PC-3 (cell line): ENCODE data around the gene ZMYM4. TPM values are rescaled to one million over a fixed set of nuclear protein-coding genes. Genes with fewer than 3 reads are reported as not detected.
A peak's percentile ranks its signal among the peaks of the same experiment; 100 is the strongest.

Source experiments
- ATAC-seq: fragments of 200-7000 bp; cut with Tn5 transposase; 2 replicates; pipeline ENCODE4 v1.9.1; 2020; ENCODE audit warnings: mild to moderate bottlenecking, moderate library complexity
- BruUV-seq: library from RNA; stranded (reverse); fragments of 400-500 nt; replicated peaks from 2 replicates; lab custom pipeline; 2021; lab: Mats Ljungman, UMichigan
- CTCF ChIA-PET: fragments of 300-600 bp; sonication (Branson Sonifier 250); formaldehyde crosslinking; loops from one replicate; lab custom pipeline; 2022; ENCODE audit warnings: antibody characterized with exemption; lab: Charles Lee
- POLR2A ChIA-PET: fragments of 300-600 bp; sonication (Branson Sonifier 250); formaldehyde crosslinking; loops from one replicate; lab custom pipeline; 2022; ENCODE audit warnings: antibody characterized with exemption; ENCODE audit not compliant: unreplicated experiment; lab: Charles Lee
- DNase-seq: peaks from one replicate; pipeline ENCODE4 v3.0.0-alpha.2; 2015
- H2AFZ ChIP-seq: fragments of 300-600 bp; sonication (generic); 2 replicates; pipeline ENCODE4 v1.6.0; 2016; ENCODE audit warnings: antibody characterized with exemption, low read length
- H3F3A ChIP-seq: fragments of 300-600 bp; sonication (generic); one replicate; pipeline ENCODE4 v1.6.0; 2017; ENCODE audit warnings: antibody characterized with exemption, low read length, control low read depth, mild to moderate bottlenecking; ENCODE audit not compliant: unreplicated experiment
- H3K27ac ChIP-seq: fragments of 300-600 bp; sonication (generic); 2 replicates; pipeline ENCODE4 v1.5.1; 2016; ENCODE audit warnings: mild to moderate bottlenecking, low read length
- H3K27me3 ChIP-seq: fragments of 300-600 bp; sonication (generic); 2 replicates; pipeline ENCODE4 v1.6.1; 2016; ENCODE audit warnings: low read length, mixed read lengths
- H3K36me3 ChIP-seq: fragments of 300-600 bp; sonication (generic); 2 replicates; pipeline ENCODE4 v1.6.1; 2016; ENCODE audit warnings: low read depth, mixed run types, low read length, mixed read lengths
- H3K4me1 ChIP-seq: fragments of 300-600 bp; sonication (generic); 2 replicates; pipeline ENCODE4 v1.5.1; 2016; ENCODE audit warnings: low read length; ENCODE audit not compliant: insufficient read depth
- H3K4me2 ChIP-seq: fragments of 300-600 bp; sonication (generic); 2 replicates; pipeline ENCODE4 v1.6.0; 2016; ENCODE audit warnings: low read length
- H3K4me3 ChIP-seq: fragments of 300-600 bp; sonication (generic); 2 replicates; pipeline ENCODE4 v1.5.1; 2016; ENCODE audit warnings: mild to moderate bottlenecking, low read length, mixed read lengths
- H3K79me2 ChIP-seq: fragments of 300-600 bp; sonication (generic); 2 replicates; pipeline ENCODE4 v1.6.1; 2017; ENCODE audit warnings: low read length, mixed read lengths
- H3K9ac ChIP-seq: fragments of 300-600 bp; sonication (generic); 2 replicates; pipeline ENCODE4 v1.6.0; 2016; ENCODE audit warnings: mild to moderate bottlenecking, low read length
- H3K9me2 ChIP-seq: fragments of 300-600 bp; sonication (generic); replicated peaks from 2 replicates; pipeline ENCODE4 v1.6.1; 2016; ENCODE audit warnings: mixed run types, low read length, mixed read lengths
- H3K9me3 ChIP-seq: fragments of 300-600 bp; sonication (generic); 2 replicates; pipeline ENCODE4 v1.6.1; 2016; ENCODE audit warnings: low read length, mixed read lengths
- H4K20me1 ChIP-seq: fragments of 300-600 bp; sonication (generic); 2 replicates; pipeline ENCODE4 v1.6.1; 2016; ENCODE audit warnings: low read length, mixed read lengths
- CTCF ChIP-seq: fragments of 300-600 bp; sonication (generic); conservative IDR thresholded peaks from 2 replicates; pipeline ENCODE4 v1.5.1; 2017; ENCODE audit warnings: antibody characterized with exemption, low read depth, mild to moderate bottlenecking, low read length
- EZH2 ChIP-seq: fragments of 300-600 bp; sonication (generic); IDR thresholded peaks from one replicate; pipeline ENCODE4 v1.6.1; 2017; ENCODE audit warnings: antibody characterized with exemption, mild to moderate bottlenecking, low read length; ENCODE audit not compliant: unreplicated experiment
- EZH2phosphoT487 ChIP-seq: fragments of 300-600 bp; sonication (generic); IDR thresholded peaks from 2 replicates; pipeline ENCODE4 v1.6.1; 2018; ENCODE audit warnings: mild to moderate bottlenecking, antibody characterized with exemption, low read length, borderline replicate concordance
- intact Hi-C: fragments of 100-400 bp; cut with micrococcal nuclease; formaldehyde crosslinking; loops from 2 replicates; pipeline ENCODE4 v1.9.0; 2023
- total RNA-seq: library from RNA; depleted of rRNA; stranded (reverse); fragments of >200 nt; gene quantifications from 2 replicates; pipeline ENCODE4 v1.2.3, GENCODE V29; 2014

ZMYM4 gene
- total RNA-seq, 1 experiment from 2014 or later: 28.5 TPM

GRCh38 chr1:35451125-35451528, 182.6 kb downstream of the ZMYM4 start:
- H3K4me2 ChIP-seq: no peak overlapping the region
- no peaks in the 10 kb centered on the region for H4K20me1 ChIP-seq
- peak; percentile 79 for ATAC-seq
- ChIA-PET POLR2A (no interaction called here), CTCF (interaction anchor here (0.6 to 2.2 kb wide), 8 partner anchors 16 to 264 kb away, joined by 3 to 16 read pairs (median 5); partner anchors contain the start of genes KIAA0319L and NCDN)
- no peaks in the 10 kb centered on the region for H3K9me2 ChIP-seq
- no peak overlapping the region for H2AFZ ChIP-seq
- BruUV-seq: no TSS peak
- no peaks in the 10 kb centered on the region for H3K79me2 ChIP-seq
- TF ChIP-seq EZH2phosphoT487: no peak
- no peak for TF ChIP-seq EZH2
- TF ChIP-seq CTCF: peak; percentile 92
- DNase-seq: peak; percentile 83
- peaks cover 9% of the 10 kb centered on the region for H3F3A ChIP-seq
- no peaks in the 10 kb centered on the region for H3K9me3 ChIP-seq
- no peak overlapping the region for H3K4me3 ChIP-seq
- H3K9ac ChIP-seq: no peak overlapping the region
- H3K27me3 ChIP-seq: no peaks in the 10 kb centered on the region
- peaks cover 20% of the 10 kb centered on the region for H3K36me3 ChIP-seq
- intact Hi-C loops: loop anchor here (1.0 to 5.0 kb wide), 5 partner anchors 56 to 321 kb away; no protein-coding TSS in a partner anchor
- H3K4me1 ChIP-seq: peaks cover 36% of the 10 kb centered on the region
- H3K27ac ChIP-seq: no peak overlapping the region

- DNase-seq (no peak), ATAC-seq (no peak)
- Histone ChIP-seq H3K9me3 (no peaks in the 10 kb centered on the region), H3K27ac (no peak overlapping the region), H3K9me2 (no peaks in the 10 kb centered on the region), H3K36me3 (peaks cover 14% of the 10 kb centered on the region), H3K27me3 (no peaks in the 10 kb centered on the region), H3K79me2 (no peaks in the 10 kb centered on the region), H4K20me1 (no peaks in the 10 kb centered on the region), H3K4me3 (no peak overlapping the region), H3K9ac (no peak overlapping the region), H3F3A (peaks cover 9% of the 10 kb centered on the region), H3K4me1 (peaks cover 36% of the 10 kb centered on the region), H2AFZ (no peak overlapping the region), H3K4me2 (no peak overlapping the region)
- CTCF ChIA-PET: interaction anchor here (0.6 to 2.2 kb wide), 5 partner anchors 70 to 275 kb away, joined by 3 to 10 read pairs (median 4); partner anchors contain the start of genes KIAA0319L and NCDN
- intact Hi-C loops: loop anchor here (2.0 to 5.0 kb wide), 3 partner anchors 55 to 320 kb away; partner anchors contain the start of genes KIAA0319L and NCDN
- TF ChIP-seq EZH2 (no peak), CTCF (no peak), EZH2phosphoT487 (no peak)
- POLR2A ChIA-PET: no interaction called here
- BruUV-seq: no TSS peak
Observed at GRCh38 chr1:35452106-35452774, 183.7 kb downstream of the ZMYM4 start.

GRCh38 chr1:35453031-35453430, 184.5 kb downstream of the ZMYM4 start:
- Histone ChIP-seq H2AFZ (no peak overlapping the region), H3K4me2 (no peak overlapping the region), H3K27ac (no peak overlapping the region), H3K9ac (no peak overlapping the region), H3K9me2 (no peaks in the 10 kb centered on the region), H3K79me2 (no peaks in the 10 kb centered on the region), H3K9me3 (no peaks in the 10 kb centered on the region), H4K20me1 (no peaks in the 10 kb centered on the region), H3K4me3 (no peak overlapping the region), H3K36me3 (peaks cover 10% of the 10 kb centered on the region), H3K27me3 (no peaks in the 10 kb centered on the region), H3K4me1 (peaks cover 31% of the 10 kb centered on the region), H3F3A (peaks cover 8% of the 10 kb centered on the region)
- TF ChIP-seq EZH2 (no peak), EZH2phosphoT487 (no peak), CTCF (no peak)
- no TSS peak for BruUV-seq
- POLR2A ChIA-PET: no interaction called here
- DNase-seq (no peak), ATAC-seq (no peak)
- CTCF ChIA-PET: interaction anchor here (0.9 to 1.0 kb wide), 2 partner anchors 112 to 274 kb away, joined by 4 read pairs; no protein-coding TSS in a partner anchor
- intact Hi-C loops: loop anchor here (2.0 to 5.0 kb wide), 3 partner anchors 54 to 319 kb away; partner anchors contain the start of genes KIAA0319L and NCDN
